Kidney tubule cell (primary cell): ENCODE measurements around the gene SASH1.
A peak's percentile ranks its signal among the peaks of the same experiment; 100 is the strongest.

ENCODE experiments used
- DNase-seq: peaks from one replicate; pipeline ENCODE4 v3.0.0-alpha.2; 2018; ENCODE audit warnings: low spot score

The SASH1 gene

GRCh38 chr6:148497717-148498116 lies 155.1 kb downstream of the SASH1 start:
- no peak for DNase-seq

GRCh38 chr6:148500402-148500801 lies 157.8 kb downstream of the SASH1 start:
- DNase-seq, result no peak

GRCh38 chr6:148501178-148501590 lies 158.5 kb downstream of the SASH1 start:
- peak; percentile 54 for DNase-seq

GRCh38 chr6:148502083-148502772 lies 159.6 kb downstream of the SASH1 start:
- DNase-seq, result no peak

GRCh38 chr6:148502773-148503135 lies 160.1 kb downstream of the SASH1 start:
- no peak for DNase-seq

GRCh38 chr6:148503703-148504102 lies 161.1 kb downstream of the SASH1 start:
- DNase-seq, result no peak

GRCh38 chr6:148507774-148508173 lies 165.1 kb downstream of the SASH1 start:
- no peak for DNase-seq

- DNase-seq, result peak; percentile 33
Observed at GRCh38 chr6:148508401-148509041, 165.9 kb downstream of the SASH1 start.

- DNase-seq, result no peak
Observed at GRCh38 chr6:148509119-148509799, 166.6 kb downstream of the SASH1 start.

- DNase-seq, result peak; percentile 56
Observed at GRCh38 chr6:148509800-148510581, 167.4 kb downstream of the SASH1 start.

- DNase-seq, result no peak
Observed at GRCh38 chr6:148513145-148514071, 170.8 kb downstream of the SASH1 start.

- DNase-seq, result no peak
Observed at GRCh38 chr6:148514091-148514845, 171.6 kb downstream of the SASH1 start.

GRCh38 chr6:148516217-148516616 lies 173.6 kb downstream of the SASH1 start:
- DNase-seq, result no peak

- no peak for DNase-seq
Observed at GRCh38 chr6:148516617-148517016, 174.0 kb downstream of the SASH1 start.

- no peak for DNase-seq
Observed at GRCh38 chr6:148517470-148517869, 174.8 kb downstream of the SASH1 start.

GRCh38 chr6:148518511-148519156 lies 176.0 kb downstream of the SASH1 start:
- no peak for DNase-seq

GRCh38 chr6:148520109-148520841 lies 177.6 kb downstream of the SASH1 start:
- DNase-seq, result no peak

- DNase-seq, result no peak
Observed at GRCh38 chr6:148521158-148521557, 178.5 kb downstream of the SASH1 start.

- no peak for DNase-seq
Observed at GRCh38 chr6:148521586-148521985, 178.9 kb downstream of the SASH1 start.
